H9 (cell line): Measurements from ENCODE around the gene NUDT16L1. TPM values are rescaled to one million over a fixed set of nuclear protein-coding genes. Genes with fewer than 3 reads are reported as not detected.

Experiments
- DNase-seq: peaks from one replicate; pipeline ENCODE4 v3.0.0-alpha.2; 2017
- H2AFZ ChIP-seq: one replicate; pipeline ENCODE4 v1.6.1; 2013; ENCODE audit warnings: mild to moderate bottlenecking, low read length, control low read depth, moderate library complexity
- H2AK5ac ChIP-seq: 2 replicates; pipeline ENCODE4 v1.6.1; 2013; ENCODE audit warnings: low read length, control low read depth, mixed read lengths; ENCODE audit not compliant: insufficient read length
- H2BK120ac ChIP-seq: one replicate; pipeline ENCODE4 v1.6.1; 2013; ENCODE audit warnings: low read depth, mild to moderate bottlenecking, low read length, control low read depth, inconsistent platforms; ENCODE audit not compliant: poor library complexity, severe bottlenecking
- H2BK12ac ChIP-seq: 2 replicates; pipeline ENCODE4 v1.6.1; 2013; ENCODE audit warnings: low read length, control low read depth, mixed read lengths, low read depth; ENCODE audit not compliant: insufficient read length
- H2BK15ac ChIP-seq: 2 replicates; pipeline ENCODE4 v1.6.1; 2013; ENCODE audit warnings: low read depth, low read length, control low read depth
- H2BK20ac ChIP-seq: one replicate; pipeline ENCODE4 v1.6.1; 2013; ENCODE audit warnings: low read depth, mild to moderate bottlenecking, low read length, control low read depth, inconsistent platforms; ENCODE audit not compliant: poor library complexity, severe bottlenecking
- H2BK5ac ChIP-seq: 2 replicates; pipeline ENCODE4 v1.6.1; 2013; ENCODE audit warnings: low read length, control low read depth, mixed read lengths; ENCODE audit not compliant: insufficient read length
- H3K14ac ChIP-seq: 2 replicates; pipeline ENCODE4 v1.6.1; 2013; ENCODE audit warnings: low read length, control low read depth; ENCODE audit not compliant: insufficient read depth
- H3K18ac ChIP-seq: 2 replicates; pipeline ENCODE4 v1.6.1; 2013; ENCODE audit warnings: low read depth, mild to moderate bottlenecking, mixed read lengths, low read length, control low read depth; ENCODE audit not compliant: insufficient read length
- H3K23ac ChIP-seq: 2 replicates; pipeline ENCODE4 v1.6.1; 2013; ENCODE audit warnings: low read length, control low read depth, mixed read lengths, low read depth; ENCODE audit not compliant: insufficient read length
- H3K23me2 ChIP-seq: 2 replicates; pipeline ENCODE4 v1.6.1; 2013; ENCODE audit warnings: low read depth, mild to moderate bottlenecking, mixed read lengths, low read length, control low read depth; ENCODE audit not compliant: insufficient read length, poor library complexity, severe bottlenecking
- H3K27ac ChIP-seq: 2 replicates; pipeline ENCODE4 v1.5.1; 2013; ENCODE audit warnings: low read length, control low read depth, mixed read lengths, low read depth; ENCODE audit not compliant: insufficient read length
- H3K27me3 ChIP-seq: 2 replicates; pipeline ENCODE4 v1.6.1; 2013; ENCODE audit warnings: low read length, control low read depth, inconsistent platforms; ENCODE audit not compliant: insufficient read depth
- H3K4ac ChIP-seq: 2 replicates; pipeline ENCODE4 v1.6.1; 2013; ENCODE audit warnings: low read depth, mild to moderate bottlenecking, control low read depth, inconsistent platforms, low read length, moderate library complexity
- H3K4me1 ChIP-seq: 2 replicates; pipeline ENCODE4 v1.6.1; 2013; ENCODE audit warnings: low read length, control low read depth, inconsistent platforms; ENCODE audit not compliant: insufficient read depth
- H3K4me2 ChIP-seq: 2 replicates; pipeline ENCODE4 v1.6.1; 2013; ENCODE audit warnings: low read length, control low read depth, mixed read lengths; ENCODE audit not compliant: insufficient read length, insufficient read depth
- H3K56ac ChIP-seq: 2 replicates; pipeline ENCODE4 v1.6.1; 2013; ENCODE audit warnings: low read depth, mild to moderate bottlenecking, mixed read lengths, low read length, control low read depth; ENCODE audit not compliant: insufficient read length
- H3K79me1 ChIP-seq: 2 replicates; pipeline ENCODE4 v1.6.1; 2013; ENCODE audit warnings: low read depth, mild to moderate bottlenecking, moderate library complexity, low read length, control low read depth, inconsistent platforms; ENCODE audit not compliant: insufficient read depth, poor library complexity, severe bottlenecking
- H3K79me2 ChIP-seq: 2 replicates; pipeline ENCODE4 v1.6.1; 2013; ENCODE audit warnings: low read length, control low read depth, inconsistent platforms; ENCODE audit not compliant: insufficient read depth
- H3K9ac ChIP-seq: 2 replicates; pipeline ENCODE4 v1.6.1; 2013; ENCODE audit warnings: low read length, control low read depth, mixed read lengths; ENCODE audit not compliant: insufficient read length; ENCODE audit errors: extremely low read depth
- H3K9me3 ChIP-seq: one replicate; pipeline ENCODE4 v1.6.1; 2013; ENCODE audit warnings: low read depth, low read length, inconsistent platforms; ENCODE audit not compliant: control insufficient read depth
- H3T11ph ChIP-seq: one replicate; pipeline ENCODE4 v1.6.1; 2013; ENCODE audit warnings: mild to moderate bottlenecking, low read length, control low read depth, inconsistent platforms
- H4K20me1 ChIP-seq: one replicate; pipeline ENCODE4 v1.6.1; 2013; ENCODE audit not compliant: control insufficient read depth, insufficient read length, insufficient read depth
- H4K5ac ChIP-seq: 2 replicates; pipeline ENCODE4 v1.6.1; 2013; ENCODE audit warnings: low read depth, mild to moderate bottlenecking, mixed read lengths, low read length, control low read depth; ENCODE audit not compliant: insufficient read length
- H4K8ac ChIP-seq: replicated peaks from 2 replicates; pipeline ENCODE4 v1.6.1; 2013; ENCODE audit warnings: low read length, control low read depth, mixed read lengths, low read depth; ENCODE audit not compliant: insufficient read length
- H4K91ac ChIP-seq: 2 replicates; pipeline ENCODE4 v1.6.1; 2013; ENCODE audit warnings: low read depth, mild to moderate bottlenecking, moderate library complexity, mixed read lengths, low read length, control low read depth; ENCODE audit not compliant: insufficient read length
- H3K27ac Mint-ChIP-seq, 3 experiments: 2 replicates in 2 of 3; 3 replicates in 1 of 3; pipeline ENCODE4 v1.8.0; 2020 to 2021; ENCODE audit warnings: mixed read lengths in 3 of 3, mild to moderate bottlenecking in 1 of 3, moderate library complexity in 1 of 3
- H3K27me3 Mint-ChIP-seq: 2 replicates; pipeline ENCODE4 v1.8.0; 2021; ENCODE audit warnings: low read depth, mild to moderate bottlenecking, moderate library complexity, mixed read lengths
- H3K36me3 Mint-ChIP-seq, 3 experiments: 2 replicates in 2 of 3; 3 replicates in 1 of 3; pipeline ENCODE4 v1.8.0; 2020 to 2021; ENCODE audit warnings: low read depth in 3 of 3, mixed read lengths in 3 of 3; ENCODE audit not compliant: insufficient read depth in 1 of 3
- H3K4me1 Mint-ChIP-seq, 2 experiments: 2 replicates each; pipeline ENCODE4 v1.8.0; 2020; ENCODE audit warnings: mixed read lengths in 2 of 2
- H3K4me3 Mint-ChIP-seq, 2 experiments: 2 replicates in 1 of 2; 3 replicates in 1 of 2; pipeline ENCODE4 v1.8.0; 2020 to 2021; ENCODE audit warnings: mild to moderate bottlenecking in 2 of 2, mixed read lengths in 2 of 2, moderate library complexity in 1 of 2
- H3K9me3 Mint-ChIP-seq, 2 experiments: 2 replicates in 1 of 2; 3 replicates in 1 of 2; pipeline ENCODE4 v1.8.0; 2020; ENCODE audit warnings: mild to moderate bottlenecking in 2 of 2, mixed read lengths in 2 of 2, moderate library complexity in 1 of 2
- WGBS: extraction: QIAGEN DNeasy Blood & Tissue Kit; methylation state at CpG from one replicate; pipeline ENCODE4 v1.1.7; 2013; ENCODE audit warnings: missing lambda C conversion rate, low lambda C conversion rate, mixed read lengths; ENCODE audit not compliant: insufficient read length; ENCODE audit errors: extremely low coverage; 5-methylcytosine and 5-hydroxymethylcytosine counted together
- total RNA-seq: library from RNA; stranded (reverse); gene quantifications from 2 replicates; pipeline ENCODE4 v1.2.1, GENCODE V29; 2021
- TF ChIP-seq, protein P1 (sequence below): fragments of 200-600 bp; sonication (generic); conservative IDR thresholded peaks from 3 replicates; pipeline ENCODE4 v1.8.0; 2021; ENCODE audit warnings: antibody characterized with exemption, mild to moderate bottlenecking

Gene NUDT16L1
- total RNA-seq, 1 experiment from 2014 or later: 49.4 TPM

DNA sequence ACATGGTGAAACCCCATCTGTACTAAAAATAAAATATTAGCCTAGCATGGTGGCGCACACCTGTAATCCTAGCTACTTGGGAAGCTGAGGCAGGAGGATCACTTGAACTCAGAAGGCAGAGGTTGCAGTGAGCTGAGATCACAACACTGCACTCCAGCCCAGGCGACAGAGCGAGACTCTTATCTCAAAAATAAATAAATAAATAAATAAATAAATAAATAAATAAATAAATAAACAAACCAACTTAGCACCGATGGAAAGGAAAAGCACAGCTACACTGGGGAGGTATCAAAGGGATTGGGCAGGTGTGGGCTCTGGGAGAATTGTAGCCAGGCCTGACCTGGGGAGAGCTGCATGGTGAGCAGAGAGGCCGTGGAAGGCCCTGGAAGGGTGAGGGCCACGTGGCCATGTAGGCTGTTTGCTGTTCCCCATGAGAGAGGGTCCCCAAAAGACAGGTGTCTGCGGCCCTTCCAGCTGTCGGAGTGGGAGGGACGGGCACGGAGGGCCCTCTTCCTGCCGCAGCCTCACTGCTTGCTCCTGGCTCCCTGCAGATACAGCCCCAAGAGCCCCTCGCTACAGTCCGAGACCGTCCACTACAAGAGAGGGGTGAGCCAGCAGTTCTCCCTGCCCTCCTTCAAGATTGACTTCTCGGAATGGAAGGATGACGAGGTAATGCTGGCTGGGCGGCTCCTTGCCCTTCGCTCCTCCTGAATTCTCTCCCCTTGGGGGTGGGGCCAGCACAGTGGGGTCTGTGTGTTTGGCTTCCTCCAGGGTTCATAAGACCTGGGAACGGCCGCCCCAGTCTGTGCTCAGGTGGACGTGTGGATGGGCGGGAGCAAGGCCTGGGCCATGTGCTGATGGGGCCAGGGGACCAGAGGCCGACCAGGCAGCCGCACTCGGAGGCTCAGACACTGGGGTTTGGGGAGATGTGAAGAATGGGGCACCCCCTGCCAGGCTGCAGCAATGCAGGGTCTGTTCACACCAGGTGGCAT is 36.4 kb upstream of the NUDT16L1 start:
- Histone ChIP-seq H4K8ac (no peak overlapping the region), H3K23ac (no peak overlapping the region), H2BK15ac (no peak overlapping the region), H2BK120ac (no peak overlapping the region), H4K91ac (no peak overlapping the region), H3T11ph (no peak overlapping the region), H2BK20ac (no peak overlapping the region), H3K79me2 (no peaks in the 10 kb centered on the region), H3K23me2 (no peaks in the 10 kb centered on the region), H3K79me1 (no peaks in the 10 kb centered on the region), H2AFZ (no peak overlapping the region), H2AK5ac (no peak overlapping the region), H3K27ac (no peak overlapping the region), H2BK12ac (no peak overlapping the region), H4K20me1 (no peaks in the 10 kb centered on the region), H3K4me2 (no peak overlapping the region), H3K9ac (no peak overlapping the region), H3K4ac (no peak overlapping the region), H3K4me1 (no peaks in the 10 kb centered on the region), H3K14ac (no peak overlapping the region; the same call in 1 of the 2 replicates), H3K9me3 (no peaks in the 10 kb centered on the region), H2BK5ac (no peak overlapping the region), H3K27me3 (no peaks in the 10 kb centered on the region), H3K18ac (no peak overlapping the region), H3K56ac (no peak overlapping the region), H4K5ac (no peak overlapping the region)
- Mint-ChIP-seq H3K27me3 (no peaks in the 10 kb centered on the region), H3K4me1 (no peaks in the 10 kb centered on the region), H3K9me3 (no peaks in the 10 kb centered on the region), H3K4me3 (no peak overlapping the region), H3K36me3 (peaks cover 10 to 59% (median 32%) of the 10 kb centered on the region in 3 experiments; a peak in 6 of 7 replicates), H3K27ac (no peak overlapping the region)
- no CpG with 5 or more reads among the region's 25 CpGs for WGBS
- no peak for DNase-seq
- TF ChIP-seq, protein P1, sequence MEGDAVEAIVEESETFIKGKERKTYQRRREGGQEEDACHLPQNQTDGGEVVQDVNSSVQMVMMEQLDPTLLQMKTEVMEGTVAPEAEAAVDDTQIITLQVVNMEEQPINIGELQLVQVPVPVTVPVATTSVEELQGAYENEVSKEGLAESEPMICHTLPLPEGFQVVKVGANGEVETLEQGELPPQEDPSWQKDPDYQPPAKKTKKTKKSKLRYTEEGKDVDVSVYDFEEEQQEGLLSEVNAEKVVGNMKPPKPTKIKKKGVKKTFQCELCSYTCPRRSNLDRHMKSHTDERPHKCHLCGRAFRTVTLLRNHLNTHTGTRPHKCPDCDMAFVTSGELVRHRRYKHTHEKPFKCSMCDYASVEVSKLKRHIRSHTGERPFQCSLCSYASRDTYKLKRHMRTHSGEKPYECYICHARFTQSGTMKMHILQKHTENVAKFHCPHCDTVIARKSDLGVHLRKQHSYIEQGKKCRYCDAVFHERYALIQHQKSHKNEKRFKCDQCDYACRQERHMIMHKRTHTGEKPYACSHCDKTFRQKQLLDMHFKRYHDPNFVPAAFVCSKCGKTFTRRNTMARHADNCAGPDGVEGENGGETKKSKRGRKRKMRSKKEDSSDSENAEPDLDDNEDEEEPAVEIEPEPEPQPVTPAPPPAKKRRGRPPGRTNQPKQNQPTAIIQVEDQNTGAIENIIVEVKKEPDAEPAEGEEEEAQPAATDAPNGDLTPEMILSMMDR: no peak
